Neural crest cell (in vitro differentiated cells): ENCODE results near the gene FAM83F. TPM values are rescaled to one million over a fixed set of nuclear protein-coding genes. Genes with fewer than 3 reads are reported as not detected.

Source experiments
- total RNA-seq: library from RNA; stranded (reverse); gene quantifications from 2 replicates; pipeline ENCODE4 v1.2.1, GENCODE V29; 2021

FAM83F gene
- total RNA-seq, 1 donor from 2014 or later, result 3.1 TPM

Other genes with a start within 250 kb of the FAM83F start
- gene ENTHD1, start 101.2 kb upstream of the FAM83F start, total RNA-seq, result not detected in 2 replicates
- 0.12 TPM in 1 of 2 replicates, not detected in the other for gene GRAP2, start 93.9 kb upstream of the FAM83F start, total RNA-seq
- gene TMA7B, start 34.6 kb upstream of the FAM83F start, total RNA-seq, result not detected in 2 replicates
- gene TNRC6B, start 183.0 kb downstream of the FAM83F start, total RNA-seq, result 36.8 and 42.8 TPM in 2 replicates